Fibroblast of the aortic adventitia (primary cell): ENCODE measurements around the gene SPECC1. TPM values are rescaled to one million over a fixed set of nuclear protein-coding genes. Genes with fewer than 3 reads are reported as not detected.
A peak's percentile ranks its signal among the peaks of the same experiment; 100 is the strongest.
"Not testable (repeated sequence)": the region's sequence is repeated elsewhere in the genome, so short reads cannot be mapped to it uniquely, and the experiment has no call there.

ENCODE experiments used
- DNase-seq: peaks from one replicate; pipeline ENCODE4 v3.0.0-alpha.2; 2010; ENCODE audit warnings: low read depth
- H3K4me3 ChIP-seq: 2 replicates; pipeline ENCODE4 v1.5.1; 2011; ENCODE audit warnings: low read depth, mild to moderate bottlenecking, control low read depth, low read length, moderate library complexity
- CTCF ChIP-seq: IDR thresholded peaks from 2 replicates; pipeline ENCODE4 v1.5.1; 2011; ENCODE audit warnings: mild to moderate bottlenecking, low read length, control low read depth, inconsistent platforms; ENCODE audit not compliant: insufficient read depth
- total RNA-seq: library from RNA; depleted of rRNA; stranded (reverse); fragments of >200 nt; gene quantifications from 2 replicates; pipeline ENCODE4 v1.2.3, GENCODE V29; 2012; ENCODE audit warnings: low replicate concordance

SPECC1 gene
- total RNA-seq, 1 donor = 16.8 TPM

DNA sequence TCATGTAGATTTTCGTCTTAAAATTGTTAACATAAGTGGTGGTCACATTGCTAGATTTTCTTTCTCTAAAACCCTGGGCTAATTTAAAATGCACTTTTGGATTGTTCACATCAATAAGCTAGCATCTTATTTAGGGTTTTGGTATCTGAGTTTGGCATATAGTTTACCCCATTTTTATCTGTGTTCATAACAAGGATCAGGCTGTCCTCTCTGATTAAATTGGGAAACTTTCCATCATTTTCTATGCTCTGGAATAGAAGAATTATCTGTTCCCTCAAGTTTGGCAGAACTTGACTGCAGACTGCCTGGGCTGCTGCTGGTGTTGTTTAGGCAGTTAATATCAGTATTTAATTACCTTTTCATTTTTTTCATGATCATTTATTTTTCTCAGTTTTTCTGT is 1.8 kb downstream of the SPECC1 start:
- no peak for DNase-seq
- no peak overlapping the region for H3K4me3 ChIP-seq
- TF ChIP-seq CTCF = no peak

GRCh38 chr17:20012017-20012536 is 2.9 kb downstream of the SPECC1 start:
- DNase-seq = no peak
- no peak for TF ChIP-seq CTCF
- H3K4me3 ChIP-seq = no peak overlapping the region

- DNase-seq, H3K4me3 ChIP-seq: not testable (repeated sequence)
Measured at GRCh38 chr17:20016475-20016992, 7.4 kb downstream of the SPECC1 start.

DNA sequence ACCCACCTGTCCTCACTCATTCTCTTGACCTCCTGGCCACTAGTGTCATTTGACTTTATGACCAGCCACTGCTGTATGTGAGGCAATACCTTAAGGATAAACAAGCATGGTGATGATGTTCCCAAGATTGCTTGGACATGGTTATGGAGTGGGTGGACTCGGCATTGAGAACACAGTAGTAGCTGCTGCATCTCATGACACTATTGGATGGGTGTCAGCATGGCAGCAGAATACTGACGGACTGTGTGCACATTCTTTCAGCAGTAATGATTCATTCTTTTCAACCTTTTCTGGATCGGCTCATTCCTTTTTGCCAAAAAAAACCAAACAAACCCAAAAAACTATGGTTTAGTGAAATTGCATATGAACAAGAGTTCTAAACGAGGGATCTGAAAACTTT is 13.5 kb downstream of the SPECC1 start:
- no peak overlapping the region for H3K4me3 ChIP-seq
- no peak for DNase-seq
- TF ChIP-seq CTCF = no peak

DNA sequence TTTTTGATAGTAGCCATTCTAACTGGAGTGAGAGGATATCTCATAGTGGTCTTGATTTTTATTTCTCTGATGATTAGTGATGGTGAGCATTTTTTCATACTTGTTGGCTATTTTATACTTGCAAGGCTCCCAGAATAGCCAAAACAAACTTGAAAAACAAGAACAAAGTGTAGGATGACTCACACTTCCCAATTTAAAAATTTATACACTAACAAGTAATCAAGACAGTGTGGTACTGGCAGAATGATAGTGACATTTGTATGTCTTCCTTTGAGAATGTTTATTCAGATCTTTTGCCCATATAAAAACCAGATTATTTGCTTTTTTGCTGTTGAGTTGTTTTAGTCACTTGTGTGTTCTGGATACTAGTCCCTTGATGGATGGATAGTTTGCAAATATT is 17.8 kb downstream of the SPECC1 start:
- no peak overlapping the region for H3K4me3 ChIP-seq
- no peak for TF ChIP-seq CTCF
- no peak for DNase-seq

DNA sequence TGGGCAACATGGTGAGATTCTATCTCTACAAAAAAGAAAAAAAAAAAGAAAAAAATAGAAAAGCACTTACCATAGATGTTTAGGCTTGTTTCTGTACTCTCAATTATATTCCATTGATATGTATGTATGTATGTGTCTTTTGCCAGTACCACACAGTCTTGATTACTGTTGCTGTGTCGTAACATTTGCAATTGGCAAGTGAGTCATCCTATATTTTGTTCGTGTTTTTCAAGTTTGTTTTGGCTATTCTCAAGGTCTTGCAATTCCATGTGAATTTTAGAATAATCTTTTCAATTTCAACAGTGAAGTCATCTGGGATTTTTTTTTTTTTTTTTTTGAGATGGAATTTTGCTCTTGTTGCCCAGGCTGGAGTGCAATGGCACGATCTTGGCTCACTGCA is 19.3 kb downstream of the SPECC1 start:
- peak; percentile 39 for DNase-seq
- no peak for TF ChIP-seq CTCF
- H3K4me3 ChIP-seq = no peak overlapping the region

GRCh38 chr17:20032636-20033035 is 23.5 kb downstream of the SPECC1 start:
- no peak overlapping the region for H3K4me3 ChIP-seq
- DNase-seq = no peak
- no peak for TF ChIP-seq CTCF
